HEK293T (cell line): Measurements from ENCODE around the gene ADGRB2.

ENCODE experiments used
- BHLHE40 ChIP-seq: fragments of 450-650 bp; IDR thresholded peaks from 2 replicates; pipeline ENCODE4 v1.6.1; 2016; ENCODE audit warnings: mild to moderate bottlenecking, moderate library complexity, borderline replicate concordance
- CTBP1 ChIP-seq: fragments of 450-650 bp; IDR thresholded peaks from 2 replicates; pipeline ENCODE4 v1.6.1; 2016; ENCODE audit warnings: borderline replicate concordance
- ELF4 ChIP-seq: fragments of 450-650 bp; IDR thresholded peaks from 2 replicates; pipeline ENCODE4 v1.6.1; 2017; ENCODE audit warnings: antibody characterized with exemption
- FOXA1 ChIP-seq: fragments of 450-650 bp; IDR thresholded peaks from 2 replicates; pipeline ENCODE4 v1.6.1; 2016; ENCODE audit warnings: mild to moderate bottlenecking
- FOXK2 ChIP-seq: fragments of 450-650 bp; IDR thresholded peaks from 2 replicates; pipeline ENCODE4 v1.6.1; 2016; ENCODE audit warnings: mild to moderate bottlenecking
- FOXM1 ChIP-seq: fragments of 450-650 bp; IDR thresholded peaks from 2 replicates; pipeline ENCODE4 v1.6.1; 2017; ENCODE audit warnings: mild to moderate bottlenecking, borderline replicate concordance
- HDGF ChIP-seq: fragments of 450-650 bp; IDR thresholded peaks from 2 replicates; pipeline ENCODE4 v1.6.1; 2017; ENCODE audit warnings: antibody characterized with exemption, borderline replicate concordance
- LEF1 ChIP-seq: fragments of 450-650 bp; IDR thresholded peaks from 2 replicates; pipeline ENCODE4 v1.6.1; 2017; ENCODE audit warnings: mild to moderate bottlenecking, borderline replicate concordance
- NFRKB ChIP-seq: fragments of 450-650 bp; IDR thresholded peaks from 2 replicates; pipeline ENCODE4 v1.6.1; 2016; ENCODE audit warnings: mild to moderate bottlenecking, moderate library complexity
- PKNOX1 ChIP-seq: fragments of 450-650 bp; IDR thresholded peaks from 2 replicates; pipeline ENCODE4 v1.6.1; 2016
- SP1 ChIP-seq: fragments of 450-650 bp; IDR thresholded peaks from 2 replicates; pipeline ENCODE4 v1.6.1; 2017
- SUZ12 ChIP-seq: fragments of 450-650 bp; IDR thresholded peaks from 2 replicates; pipeline ENCODE4 v1.6.1; 2016; ENCODE audit warnings: mild to moderate bottlenecking
- TARDBP ChIP-seq: fragments of 450-650 bp; IDR thresholded peaks from 2 replicates; pipeline ENCODE4 v1.6.1; 2016
- ZNF384 ChIP-seq: fragments of 450-650 bp; IDR thresholded peaks from 2 replicates; pipeline ENCODE4 v1.6.1; 2016

DNA sequence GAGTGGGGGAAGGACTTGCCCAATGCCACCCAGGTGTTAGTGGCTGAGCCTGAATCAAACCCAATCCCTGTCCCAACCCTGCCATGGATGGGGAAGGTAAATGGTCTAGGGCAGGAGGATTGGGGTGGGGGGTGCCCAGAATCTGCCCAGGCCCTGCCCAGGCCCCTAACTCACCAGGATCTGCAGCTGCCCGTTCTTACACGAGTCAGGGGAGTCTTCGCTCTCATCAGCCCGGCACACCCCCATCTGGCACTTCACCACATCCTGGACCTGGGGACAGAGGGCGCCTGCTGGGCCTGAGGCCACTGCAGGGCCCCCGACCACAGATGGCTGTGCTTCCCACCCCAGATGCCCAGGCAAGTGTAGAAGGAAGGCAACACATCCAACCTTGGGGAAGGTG is 31.8 kb downstream of the ADGRB2 start:
- TF ChIP-seq BHLHE40 (no peak), SUZ12 (no peak), LEF1 (no peak), HDGF (no peak), ZNF384 (no peak), CTBP1 (no peak), TARDBP (no peak), FOXK2 (no peak), ELF4 (no peak), SP1 (no peak), PKNOX1 (no peak), FOXA1 (no peak), FOXM1 (no peak), NFRKB (no peak)
